ENCODE data around the gene TTC23.
A peak's percentile ranks its signal among the peaks of the same experiment; 100 is the strongest.

Gene TTC23, protein sequence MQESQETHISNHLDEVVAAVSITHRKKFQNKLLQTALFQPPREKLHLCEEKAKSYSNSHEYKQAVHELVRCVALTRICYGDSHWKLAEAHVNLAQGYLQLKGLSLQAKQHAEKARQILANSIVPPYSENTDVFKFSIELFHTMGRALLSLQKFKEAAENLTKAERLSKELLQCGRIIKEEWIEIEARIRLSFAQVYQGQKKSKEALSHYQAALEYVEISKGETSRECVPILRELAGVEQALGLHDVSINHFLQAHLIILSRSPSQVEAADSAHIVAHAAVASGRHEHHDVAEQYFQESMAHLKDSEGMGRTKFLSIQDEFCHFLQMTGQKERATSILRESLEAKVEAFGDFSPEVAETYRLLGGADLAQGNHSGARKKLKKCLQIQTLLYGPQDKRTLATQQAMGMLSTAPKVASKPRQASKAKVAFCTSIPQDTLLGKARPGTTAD

DNA sequence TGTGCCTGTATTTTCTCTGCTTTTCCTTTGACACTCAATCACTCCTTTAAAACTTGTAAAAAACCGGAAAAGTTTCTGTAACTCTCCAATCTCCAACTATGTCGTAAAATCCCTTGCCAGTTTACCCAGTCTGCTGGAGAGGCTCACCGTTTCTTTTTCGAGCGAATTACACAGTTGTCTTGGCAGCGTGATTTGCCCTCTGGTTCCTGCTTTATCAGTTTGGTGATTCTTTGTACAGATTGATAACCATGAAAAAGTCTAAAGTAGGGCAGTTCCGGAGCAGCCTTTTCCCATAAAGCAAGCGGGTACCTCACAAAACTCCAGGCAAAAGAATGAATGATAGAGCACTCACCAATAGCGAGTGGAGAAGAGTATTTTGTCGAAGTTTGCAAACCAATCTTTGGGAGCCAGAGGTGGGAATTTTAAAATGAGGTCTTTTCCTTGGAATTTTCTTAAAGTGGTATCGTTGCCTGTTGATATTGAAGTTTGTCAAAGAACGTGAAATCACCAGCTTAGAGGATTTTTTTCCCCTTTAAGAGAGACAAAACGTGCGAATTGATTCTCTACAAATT is at the start of gene TTC23:
Gene TTC23 (minus strand): TSS at position 312 of the 572 bp plus-strand sequence. CDS start 20,869 bp downstream, outside the sequence.
- peak; percentile 79 for DNase-seq (ENCODE audit: low read depth)

DNA sequence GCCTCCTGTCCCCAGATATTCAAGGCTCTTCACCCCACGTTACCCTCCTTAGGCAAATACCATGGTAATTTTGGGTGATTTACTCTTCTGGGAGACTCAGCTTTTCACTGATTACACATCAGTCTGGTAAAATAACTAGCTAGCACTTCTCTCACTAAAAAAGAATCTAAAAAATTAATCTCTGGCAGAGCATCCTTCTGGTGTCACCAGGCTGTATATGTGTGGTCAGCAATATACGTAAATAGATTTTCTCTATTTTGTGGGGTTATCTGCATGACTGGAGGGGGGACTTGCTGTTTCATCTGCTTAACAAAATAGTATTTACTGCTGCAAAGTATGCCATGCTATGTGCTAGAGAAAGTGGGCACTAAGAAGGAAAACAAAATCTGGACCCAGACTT is 47.0 kb upstream of the TTC23 start:
- no peak for DNase-seq (ENCODE audit: low read depth)

DNA sequence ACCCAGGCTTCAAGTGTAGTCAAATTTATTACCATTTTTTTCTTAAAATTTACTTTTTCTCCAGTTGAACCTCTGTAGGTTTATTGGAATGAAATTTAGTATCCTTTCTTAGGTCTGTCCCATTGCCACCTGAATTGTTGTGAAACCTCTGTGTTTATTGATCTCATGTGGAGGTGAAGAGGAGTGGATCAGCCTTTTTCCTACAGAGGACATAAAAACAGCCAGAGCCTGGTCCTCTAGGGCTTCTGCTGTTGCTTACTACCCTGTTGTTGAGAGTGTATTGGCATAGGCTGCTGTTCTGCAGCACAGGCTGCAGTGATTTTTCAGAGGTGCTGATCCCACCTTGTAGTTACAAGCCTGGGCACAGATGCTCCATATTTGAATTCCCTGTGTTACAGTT is 46.5 kb upstream of the TTC23 start:
- DNase-seq (ENCODE audit: low read depth) = no peak

DNA sequence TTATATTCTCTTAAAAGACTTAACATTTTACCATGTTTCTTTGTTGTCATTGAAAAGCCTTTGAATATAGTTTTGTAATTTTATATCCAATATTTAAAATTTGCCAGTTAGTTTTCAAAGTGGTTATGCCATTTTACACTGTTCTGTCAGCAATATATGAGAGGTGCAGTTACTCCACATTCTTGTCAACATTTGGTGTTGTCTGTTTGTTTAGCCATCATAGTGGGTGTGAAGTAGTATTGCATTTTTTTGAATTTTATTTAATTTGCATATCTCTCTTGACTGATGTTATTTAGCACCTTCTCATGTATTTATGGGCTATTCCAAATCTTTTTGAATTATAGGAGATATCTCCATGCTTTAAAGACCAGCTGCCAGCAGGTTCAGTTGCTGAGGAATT is 42.3 kb upstream of the TTC23 start:
- DNase-seq (ENCODE audit: low read depth) = no peak

DNA sequence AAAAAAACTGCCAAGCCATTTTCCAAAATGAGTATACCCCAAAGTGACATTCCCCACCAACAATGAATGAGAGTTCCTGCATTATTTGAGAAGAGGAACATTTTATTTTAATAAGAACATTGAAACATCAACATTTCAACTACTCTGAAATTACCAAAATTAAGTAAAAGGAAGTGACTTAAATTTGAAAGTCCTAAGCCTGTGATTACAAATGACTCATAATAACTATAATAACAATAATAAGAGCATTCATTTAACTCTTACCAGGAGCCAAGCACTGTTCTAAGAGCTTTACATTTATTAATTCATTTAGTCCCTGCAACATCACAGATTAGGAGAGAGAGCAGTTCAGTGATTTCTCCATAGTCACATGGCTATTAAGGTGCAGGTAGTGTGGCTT is 34.3 kb upstream of the TTC23 start:
- DNase-seq (ENCODE audit: low read depth) = no peak

DNA sequence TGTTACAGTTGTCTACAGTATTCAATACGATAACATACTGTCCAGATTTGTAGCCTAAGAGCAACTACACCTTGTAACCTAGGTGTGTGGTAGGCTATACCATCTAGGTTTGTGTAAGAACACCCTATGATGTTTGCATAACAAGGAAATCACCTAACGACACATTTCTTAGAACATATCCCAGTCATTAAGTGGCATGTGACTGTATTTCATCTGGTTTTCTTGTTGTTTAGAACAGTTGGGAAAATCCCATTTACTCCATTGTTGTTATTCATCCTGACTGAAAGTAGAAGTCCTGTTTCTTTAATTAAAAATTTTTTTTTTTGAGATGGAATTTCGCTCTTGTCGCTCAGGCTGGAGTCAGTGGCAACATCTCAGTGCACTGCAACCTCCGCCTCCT is 33.2 kb upstream of the TTC23 start:
- no peak for DNase-seq (ENCODE audit: low read depth)

DNA sequence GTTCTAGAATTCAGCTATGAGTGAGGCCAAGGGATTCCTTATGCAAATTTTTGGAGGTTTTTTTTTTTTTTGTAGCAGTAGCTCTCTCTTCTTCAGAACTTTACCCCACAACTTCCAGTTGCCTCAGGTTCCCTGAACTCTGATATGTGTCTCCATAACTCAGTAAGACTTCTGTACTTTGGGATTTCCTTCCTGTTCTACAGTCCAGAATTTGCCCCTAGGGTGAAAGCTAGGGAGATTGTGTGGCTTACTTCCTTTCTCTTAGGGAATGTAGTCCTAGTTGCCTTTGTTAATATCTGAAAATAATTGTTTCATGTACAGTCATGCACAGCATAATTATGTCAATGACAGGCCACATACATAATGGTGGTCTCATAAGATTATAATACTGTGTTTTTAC is 32.7 kb upstream of the TTC23 start:
- no peak for DNase-seq (ENCODE audit: low read depth)

DNA sequence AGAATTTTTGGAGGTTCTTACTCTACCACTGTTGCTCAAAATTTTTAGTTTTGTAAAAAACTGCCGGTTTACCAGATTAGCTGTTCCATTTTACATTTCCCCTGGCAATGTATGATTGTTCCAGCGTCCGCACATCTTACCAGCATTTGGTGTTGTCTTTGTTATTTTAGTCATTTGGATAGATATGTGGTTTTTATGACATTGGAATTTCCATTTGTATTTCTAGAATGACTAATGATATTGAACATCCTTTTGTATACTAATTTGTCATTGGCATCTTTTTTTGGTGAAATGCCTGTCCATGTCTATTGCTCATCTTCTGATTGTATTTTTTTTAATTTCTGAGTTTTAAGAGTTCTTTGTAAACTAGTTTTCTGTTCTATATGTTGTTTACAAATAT is 30.4 kb upstream of the TTC23 start:
- DNase-seq (ENCODE audit: low read depth) = no peak

DNA sequence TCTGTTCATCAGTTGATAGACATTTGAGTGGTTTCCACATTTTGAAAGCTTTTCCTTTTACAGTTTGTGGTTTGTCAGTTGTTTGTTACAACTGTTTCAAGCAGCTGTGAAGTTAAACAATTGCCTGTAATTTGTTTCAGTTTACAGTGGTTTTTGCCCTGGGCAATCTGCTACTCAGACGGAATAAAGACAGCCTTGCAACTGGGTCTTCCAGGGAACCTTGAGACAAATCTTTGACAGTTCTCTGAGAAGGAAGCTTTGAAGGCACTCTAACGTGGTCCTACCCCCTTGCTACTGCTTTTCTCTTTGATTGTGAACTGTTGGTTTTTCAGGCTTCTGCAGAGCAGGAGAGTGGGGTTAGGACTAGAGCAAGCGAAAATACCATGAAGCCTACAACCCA is 29.9 kb upstream of the TTC23 start:
- DNase-seq (ENCODE audit: low read depth) = no peak

DNA sequence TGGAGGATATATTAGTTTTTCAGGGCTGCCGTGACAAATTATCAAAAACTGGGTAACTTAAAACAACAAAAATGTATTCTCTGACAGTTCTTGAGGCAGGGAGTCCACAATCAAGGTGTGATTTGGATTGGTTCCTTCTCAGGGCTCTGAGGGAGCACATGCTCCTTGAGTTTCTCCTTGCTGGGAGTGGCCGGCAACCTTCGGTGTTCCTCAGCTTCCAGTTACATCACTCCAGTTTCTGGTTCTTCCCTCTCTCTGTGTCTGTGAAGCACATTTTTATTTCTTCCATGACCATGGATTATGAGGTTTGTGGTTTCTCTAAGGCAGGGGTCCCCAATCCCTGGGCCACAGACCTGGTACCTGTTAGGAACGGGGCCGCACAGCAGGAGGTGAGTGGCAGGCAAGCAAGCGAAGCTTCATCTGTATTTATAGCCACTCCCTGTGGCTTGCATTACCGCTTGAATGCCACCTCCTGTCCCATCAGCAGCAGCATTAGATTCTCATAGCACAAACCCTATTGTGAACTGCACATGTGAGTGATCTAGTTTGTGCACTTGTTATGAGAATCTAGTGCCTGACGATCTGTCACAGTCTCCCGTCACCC is 26.2 kb upstream of the TTC23 start:
- DNase-seq (ENCODE audit: low read depth) = no peak

DNA sequence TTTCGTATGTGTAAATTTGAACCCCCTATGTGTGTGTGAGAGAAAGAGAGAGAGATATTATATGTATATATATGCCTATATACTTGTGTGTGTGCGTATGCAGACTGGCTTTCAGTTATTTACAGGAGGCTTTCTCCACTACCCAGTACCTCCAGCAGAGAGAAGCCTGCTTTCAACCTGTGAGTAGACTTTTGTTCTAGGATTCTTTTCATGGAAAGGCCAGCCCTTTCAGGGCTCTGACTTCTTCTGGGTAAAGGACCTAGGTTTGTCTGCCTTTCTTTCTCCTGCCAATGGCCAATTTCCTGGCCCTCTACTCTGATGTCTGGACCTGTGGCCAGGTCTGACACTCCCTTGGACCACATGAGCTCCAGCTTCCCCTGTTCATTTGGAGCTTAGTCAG is 25.7 kb upstream of the TTC23 start:
- no peak for DNase-seq (ENCODE audit: low read depth)

DNA sequence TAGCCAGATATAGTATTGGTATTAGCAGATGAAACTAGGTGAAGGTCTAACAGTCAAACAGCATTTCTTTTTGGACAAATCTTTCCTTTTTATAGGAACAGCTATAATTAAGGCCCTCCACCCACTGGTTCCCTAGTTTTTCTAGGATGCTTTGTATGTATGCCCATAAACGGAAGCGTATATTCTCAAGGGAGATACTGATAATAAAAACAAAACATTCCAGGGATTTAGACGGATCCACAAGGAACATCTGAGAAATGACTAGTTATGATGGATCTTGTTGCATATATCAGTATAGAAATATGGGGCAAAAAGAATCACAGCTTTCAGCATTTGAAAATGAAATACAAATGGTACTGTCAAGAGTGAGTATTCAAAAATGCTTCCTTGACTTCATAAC is 24.4 kb upstream of the TTC23 start:
- DNase-seq (ENCODE audit: low read depth) = no peak

DNA sequence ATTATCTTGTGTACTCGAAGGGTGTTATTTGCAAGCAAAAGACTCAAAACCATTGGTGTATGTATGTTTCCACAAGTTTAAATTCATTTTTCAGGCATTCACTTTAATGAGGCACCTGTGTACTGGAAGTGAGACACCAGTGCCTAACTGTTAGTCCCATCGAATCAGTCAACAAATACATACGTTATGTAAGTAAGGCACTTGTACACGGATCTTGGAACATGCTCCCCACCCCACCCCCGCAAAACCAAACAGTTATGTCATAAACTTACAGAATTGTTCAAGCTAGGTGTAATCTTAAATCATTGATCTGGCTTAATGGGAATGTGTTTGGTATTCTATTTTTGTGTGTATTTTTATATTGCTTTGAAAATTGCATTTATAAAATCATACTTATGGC is 19.1 kb upstream of the TTC23 start:
- DNase-seq (ENCODE audit: low read depth) = no peak

DNA sequence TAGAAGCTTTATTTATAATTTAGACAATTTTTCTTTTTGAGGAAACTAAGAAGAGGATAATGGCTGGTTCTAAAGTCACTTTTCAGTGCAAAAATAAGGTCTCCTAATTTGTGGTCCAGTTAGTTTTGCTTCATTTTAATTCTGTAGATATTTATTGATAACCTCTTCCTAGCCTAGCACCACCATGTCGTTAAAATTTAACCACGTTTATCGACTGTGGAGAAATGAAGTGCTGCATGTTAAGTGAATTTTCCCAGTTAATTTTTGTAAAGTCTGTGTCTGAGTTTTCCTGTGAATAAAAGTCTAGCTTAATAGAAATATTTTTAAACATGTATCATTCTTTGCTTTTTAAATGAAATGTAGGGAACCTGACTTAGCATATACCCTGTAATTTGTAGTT is 18.6 kb upstream of the TTC23 start:
- no peak for DNase-seq (ENCODE audit: low read depth)

DNA sequence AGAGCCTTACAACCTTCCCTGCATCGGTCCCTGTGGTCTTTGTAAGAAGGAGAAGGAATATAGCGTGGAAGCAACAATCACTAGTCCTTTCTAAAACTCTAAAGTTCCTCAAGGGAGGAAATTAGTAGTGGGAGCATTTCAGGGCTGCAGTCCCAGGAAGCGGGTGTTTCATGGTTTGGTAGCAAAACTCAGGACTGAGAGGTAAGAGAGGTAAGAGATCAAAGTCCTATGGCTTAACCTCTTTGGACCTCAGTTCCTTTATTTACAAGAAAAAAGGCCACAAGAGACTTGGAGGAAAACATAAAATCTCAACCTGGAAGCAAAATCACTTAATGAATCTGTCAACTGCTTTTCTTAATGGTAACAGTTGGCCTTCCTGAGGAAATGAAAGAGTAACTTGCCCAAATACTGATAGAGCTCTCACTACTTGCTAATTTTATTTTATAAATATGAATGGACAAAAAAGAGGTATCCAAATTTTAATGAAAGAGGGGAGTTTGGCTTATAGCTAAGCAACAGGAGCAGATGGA is 16.2 kb upstream of the TTC23 start:
- DNase-seq (ENCODE audit: low read depth) = no peak

DNA sequence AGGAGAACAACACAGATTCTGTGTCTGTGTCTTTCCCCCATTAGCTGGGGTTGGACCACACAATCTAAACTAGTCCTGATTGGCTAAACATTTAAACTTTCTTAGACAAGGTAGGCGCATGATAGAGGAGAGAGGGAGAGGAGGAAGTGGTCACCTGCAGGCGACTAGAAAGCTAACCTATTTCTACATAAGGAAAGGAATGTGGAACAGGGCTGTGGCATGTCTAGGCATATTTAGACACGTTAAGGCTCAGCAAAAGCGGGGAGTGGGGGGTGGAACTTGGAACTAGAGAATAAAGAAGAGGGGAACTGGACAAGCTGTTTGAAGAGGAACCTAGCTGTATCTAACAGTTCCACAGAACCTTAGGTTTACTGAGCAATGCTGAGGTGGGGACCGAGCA is 14.7 kb upstream of the TTC23 start:
- no peak for DNase-seq (ENCODE audit: low read depth)

DNA sequence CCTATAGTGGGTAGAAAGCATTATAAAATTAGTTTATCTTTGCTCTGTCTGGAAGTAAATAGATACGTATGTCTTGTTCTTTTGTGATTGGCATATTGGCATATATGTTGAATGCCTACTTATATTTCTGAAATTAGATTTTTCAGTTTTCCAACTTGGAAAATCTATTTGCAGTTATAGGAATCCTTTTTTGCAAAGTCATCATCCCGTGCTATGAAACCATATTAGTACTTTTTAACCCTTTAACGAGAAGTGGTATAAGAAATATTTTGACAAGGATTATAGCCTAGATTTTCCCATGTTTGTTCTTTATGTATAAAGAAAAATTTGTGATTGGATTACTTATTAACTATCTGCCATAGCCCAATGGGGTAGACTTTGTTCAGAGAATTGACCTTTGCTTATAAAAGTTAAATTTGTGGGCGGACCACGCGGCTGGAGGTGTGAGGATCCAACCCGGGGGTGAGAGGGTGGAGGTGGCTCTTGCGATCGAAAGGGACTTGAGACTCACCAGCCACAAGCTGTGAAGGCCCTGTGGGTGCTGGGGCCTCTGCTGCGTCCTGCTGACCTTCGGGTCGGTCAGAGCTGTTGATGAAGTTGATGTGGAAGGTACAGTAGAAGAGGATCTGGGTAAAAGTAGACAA is 7.8 kb upstream of the TTC23 start:
- DNase-seq (ENCODE audit: low read depth) = no peak

DNA sequence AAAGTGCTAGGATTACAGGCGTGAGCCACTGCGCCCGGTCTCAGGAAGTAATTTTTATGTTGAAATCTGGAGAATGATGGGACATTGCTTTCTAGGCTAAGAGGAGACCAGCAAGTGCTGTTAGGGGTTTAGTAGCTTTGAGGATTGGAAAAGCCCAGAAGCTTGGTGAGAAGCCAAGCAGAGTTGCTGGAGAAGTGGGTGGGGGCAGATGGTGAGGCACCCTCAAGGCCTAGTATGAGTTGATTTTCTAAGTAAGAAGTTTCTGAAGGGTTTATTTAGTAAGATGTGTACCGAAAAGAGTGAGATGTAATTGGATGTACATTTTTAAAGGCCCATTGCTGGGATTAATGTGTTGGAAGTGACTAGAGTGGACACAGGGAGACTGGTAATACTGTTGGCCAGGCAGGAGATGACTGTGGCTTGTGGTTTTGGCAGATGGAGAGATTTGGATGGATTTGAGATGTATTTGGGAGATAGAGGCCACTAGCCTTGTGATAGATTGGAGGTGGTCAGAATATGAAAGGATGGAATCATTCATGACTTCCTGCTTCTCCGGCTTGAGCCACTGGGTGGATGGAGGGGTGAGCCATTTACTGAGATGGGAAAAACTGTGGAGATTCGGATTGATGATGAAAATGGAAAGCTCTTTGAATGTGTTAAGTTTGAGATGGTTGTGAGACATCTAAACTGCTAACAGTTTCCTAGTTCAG is 4.2 kb upstream of the TTC23 start:
- DNase-seq (ENCODE audit: low read depth) = no peak

DNA sequence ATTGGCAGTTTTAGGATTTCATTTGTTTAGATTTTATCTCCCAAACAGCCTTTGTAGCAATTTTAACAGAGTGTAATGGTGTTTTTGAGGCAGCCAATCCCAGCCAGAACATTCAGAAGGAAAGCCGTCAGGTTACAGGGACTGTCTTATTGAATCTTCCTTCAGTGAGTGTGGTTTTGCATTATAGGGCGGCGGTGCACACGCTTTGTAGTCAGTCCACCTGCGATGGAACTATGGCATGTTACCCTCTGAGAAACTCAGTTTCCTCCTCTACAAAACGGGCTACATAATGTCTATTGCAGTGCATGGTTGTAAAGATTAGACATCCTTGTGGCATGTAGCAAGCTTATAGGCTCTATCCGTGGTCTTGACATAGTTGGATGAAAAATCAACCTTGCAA is 2.9 kb upstream of the TTC23 start:
- DNase-seq (ENCODE audit: low read depth) = no peak

DNA sequence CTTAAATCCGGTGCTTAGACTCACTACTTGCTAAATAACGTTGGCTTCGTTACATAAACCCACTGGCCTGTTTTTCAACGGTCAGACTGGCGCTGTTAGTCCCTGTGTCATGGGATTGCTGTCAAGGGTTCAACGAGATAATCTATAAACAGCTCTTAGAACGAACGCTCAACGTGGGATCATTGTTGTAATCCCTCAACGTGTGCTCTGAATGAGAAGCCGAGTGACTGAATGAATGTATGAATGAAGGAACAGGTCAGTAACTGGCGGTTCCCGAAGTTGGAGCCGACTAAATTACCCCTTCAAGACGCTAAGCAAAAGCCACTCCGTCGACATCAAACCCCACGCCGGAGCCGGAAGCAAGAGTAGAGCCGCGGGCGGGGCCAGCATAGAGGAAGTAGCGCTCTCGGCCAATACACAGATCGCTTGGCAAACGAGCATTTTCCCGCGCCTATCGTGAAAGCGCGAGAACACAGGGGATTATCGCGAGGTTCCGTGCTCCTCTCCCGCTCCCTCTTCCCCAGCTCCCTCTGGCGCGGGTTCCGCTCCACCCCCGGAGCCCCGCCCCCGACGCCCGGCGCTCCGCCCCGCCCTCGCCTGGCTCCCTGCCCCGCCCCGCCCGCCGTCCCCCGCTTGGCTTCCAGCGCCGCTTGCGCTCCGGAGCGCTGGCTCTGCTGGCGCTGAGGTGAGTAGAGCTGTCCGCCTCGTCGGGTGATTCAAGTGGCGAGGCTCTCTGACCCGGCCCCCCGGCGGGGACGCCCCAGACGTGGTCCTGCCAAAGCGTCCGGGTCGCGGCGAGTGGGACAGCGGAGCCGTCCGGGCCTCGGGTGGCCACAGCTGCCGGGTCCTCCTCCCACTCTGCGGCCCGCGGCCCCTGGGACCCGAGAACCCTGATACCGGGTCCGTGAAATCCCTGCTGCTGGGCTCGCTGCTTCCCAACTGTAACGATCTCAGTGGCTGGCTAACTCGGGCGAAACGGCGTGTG is 1.8 kb upstream of the TTC23 start, which contains the start of gene LRRC28:
Gene LRRC28 (plus strand): TSS at position 625 of the 985 bp plus-strand sequence. CDS start 4,477 bp downstream, outside the sequence.
- DNase-seq (ENCODE audit: low read depth) = peak; percentile 98

DNA sequence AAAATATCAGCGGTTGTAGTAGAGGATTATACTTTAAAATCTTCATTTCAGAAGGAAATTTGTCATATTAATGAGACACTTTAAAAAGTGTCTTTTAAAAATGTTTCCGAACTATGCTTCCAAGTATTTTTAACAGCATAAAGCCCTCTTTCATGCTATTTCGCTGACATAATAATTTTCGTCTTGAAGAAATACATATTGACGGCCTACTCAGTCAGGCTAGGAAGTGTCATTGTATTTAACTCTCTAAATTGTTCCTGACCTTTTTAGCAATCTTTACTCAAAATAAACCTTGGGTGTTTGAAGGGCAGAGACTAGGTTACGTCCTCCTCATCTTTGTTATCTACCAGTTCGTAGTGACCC is 1.1 kb upstream of the TTC23 start:
- no peak for DNase-seq (ENCODE audit: low read depth)

All from fibroblast of the conjunctiva (primary cell).